Measurements from ENCODE around the gene BPTF.

DNA sequence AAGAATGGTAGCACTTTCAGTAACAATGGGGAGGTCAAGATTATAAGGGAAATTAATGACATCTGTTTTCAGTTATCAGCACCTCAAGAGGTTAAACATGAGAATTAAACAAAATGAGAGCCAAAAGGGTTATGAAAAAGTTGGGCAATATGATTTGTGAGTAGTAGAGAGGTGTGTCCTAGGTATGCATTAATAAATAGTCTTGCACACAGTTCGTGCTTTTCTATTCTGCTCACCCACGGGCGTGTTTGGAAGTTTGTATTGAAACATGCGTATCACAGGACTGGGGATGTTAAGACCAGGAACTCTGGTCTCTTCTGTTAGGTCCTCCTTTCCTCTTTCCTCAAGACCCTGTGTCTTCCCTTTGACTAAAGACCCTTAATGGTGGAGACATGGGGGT, 6.0 kb downstream of the BPTF start:
- TF ChIP-seq, protein P1, sequence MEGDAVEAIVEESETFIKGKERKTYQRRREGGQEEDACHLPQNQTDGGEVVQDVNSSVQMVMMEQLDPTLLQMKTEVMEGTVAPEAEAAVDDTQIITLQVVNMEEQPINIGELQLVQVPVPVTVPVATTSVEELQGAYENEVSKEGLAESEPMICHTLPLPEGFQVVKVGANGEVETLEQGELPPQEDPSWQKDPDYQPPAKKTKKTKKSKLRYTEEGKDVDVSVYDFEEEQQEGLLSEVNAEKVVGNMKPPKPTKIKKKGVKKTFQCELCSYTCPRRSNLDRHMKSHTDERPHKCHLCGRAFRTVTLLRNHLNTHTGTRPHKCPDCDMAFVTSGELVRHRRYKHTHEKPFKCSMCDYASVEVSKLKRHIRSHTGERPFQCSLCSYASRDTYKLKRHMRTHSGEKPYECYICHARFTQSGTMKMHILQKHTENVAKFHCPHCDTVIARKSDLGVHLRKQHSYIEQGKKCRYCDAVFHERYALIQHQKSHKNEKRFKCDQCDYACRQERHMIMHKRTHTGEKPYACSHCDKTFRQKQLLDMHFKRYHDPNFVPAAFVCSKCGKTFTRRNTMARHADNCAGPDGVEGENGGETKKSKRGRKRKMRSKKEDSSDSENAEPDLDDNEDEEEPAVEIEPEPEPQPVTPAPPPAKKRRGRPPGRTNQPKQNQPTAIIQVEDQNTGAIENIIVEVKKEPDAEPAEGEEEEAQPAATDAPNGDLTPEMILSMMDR (tag by site-specific recombination; IDR thresholded peaks at IDR 0.05) = no peak
- TF ChIP-seq, protein P2, sequence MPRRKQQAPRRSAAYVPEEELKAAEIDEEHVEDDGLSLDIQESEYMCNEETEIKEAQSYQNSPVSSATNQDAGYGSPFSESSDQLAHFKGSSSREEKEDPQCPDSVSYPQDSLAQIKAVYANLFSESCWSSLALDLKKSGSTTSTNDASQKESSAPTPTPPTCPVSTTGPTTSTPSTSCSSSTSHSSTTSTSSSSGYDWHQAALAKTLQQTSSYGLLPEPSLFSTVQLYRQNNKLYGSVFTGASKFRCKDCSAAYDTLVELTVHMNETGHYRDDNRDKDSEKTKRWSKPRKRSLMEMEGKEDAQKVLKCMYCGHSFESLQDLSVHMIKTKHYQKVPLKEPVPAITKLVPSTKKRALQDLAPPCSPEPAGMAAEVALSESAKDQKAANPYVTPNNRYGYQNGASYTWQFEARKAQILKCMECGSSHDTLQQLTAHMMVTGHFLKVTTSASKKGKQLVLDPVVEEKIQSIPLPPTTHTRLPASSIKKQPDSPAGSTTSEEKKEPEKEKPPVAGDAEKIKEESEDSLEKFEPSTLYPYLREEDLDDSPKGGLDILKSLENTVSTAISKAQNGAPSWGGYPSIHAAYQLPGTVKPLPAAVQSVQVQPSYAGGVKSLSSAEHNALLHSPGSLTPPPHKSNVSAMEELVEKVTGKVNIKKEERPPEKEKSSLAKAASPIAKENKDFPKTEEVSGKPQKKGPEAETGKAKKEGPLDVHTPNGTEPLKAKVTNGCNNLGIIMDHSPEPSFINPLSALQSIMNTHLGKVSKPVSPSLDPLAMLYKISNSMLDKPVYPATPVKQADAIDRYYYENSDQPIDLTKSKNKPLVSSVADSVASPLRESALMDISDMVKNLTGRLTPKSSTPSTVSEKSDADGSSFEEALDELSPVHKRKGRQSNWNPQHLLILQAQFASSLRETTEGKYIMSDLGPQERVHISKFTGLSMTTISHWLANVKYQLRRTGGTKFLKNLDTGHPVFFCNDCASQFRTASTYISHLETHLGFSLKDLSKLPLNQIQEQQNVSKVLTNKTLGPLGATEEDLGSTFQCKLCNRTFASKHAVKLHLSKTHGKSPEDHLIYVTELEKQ (tag by site-specific recombination; IDR thresholded peaks at IDR 0.05; ENCODE audit: borderline replicate concordance) = no peak
- no peak for TF ChIP-seq ZBTB7A (tag by site-specific recombination; IDR thresholded peaks at IDR 0.05; ENCODE audit: low read depth)
